ENCODE measurements around the gene ZBTB1. TPM values are rescaled to one million over a fixed set of nuclear protein-coding genes. Genes with fewer than 3 reads are reported as not detected.

ZBTB1 gene
- total and polyA plus RNA-seq, 2 donors (not counting 3 experiments of a cell fraction or from before 2014, with no cell fraction given) = 9.7 to 32.2 TPM

DNA sequence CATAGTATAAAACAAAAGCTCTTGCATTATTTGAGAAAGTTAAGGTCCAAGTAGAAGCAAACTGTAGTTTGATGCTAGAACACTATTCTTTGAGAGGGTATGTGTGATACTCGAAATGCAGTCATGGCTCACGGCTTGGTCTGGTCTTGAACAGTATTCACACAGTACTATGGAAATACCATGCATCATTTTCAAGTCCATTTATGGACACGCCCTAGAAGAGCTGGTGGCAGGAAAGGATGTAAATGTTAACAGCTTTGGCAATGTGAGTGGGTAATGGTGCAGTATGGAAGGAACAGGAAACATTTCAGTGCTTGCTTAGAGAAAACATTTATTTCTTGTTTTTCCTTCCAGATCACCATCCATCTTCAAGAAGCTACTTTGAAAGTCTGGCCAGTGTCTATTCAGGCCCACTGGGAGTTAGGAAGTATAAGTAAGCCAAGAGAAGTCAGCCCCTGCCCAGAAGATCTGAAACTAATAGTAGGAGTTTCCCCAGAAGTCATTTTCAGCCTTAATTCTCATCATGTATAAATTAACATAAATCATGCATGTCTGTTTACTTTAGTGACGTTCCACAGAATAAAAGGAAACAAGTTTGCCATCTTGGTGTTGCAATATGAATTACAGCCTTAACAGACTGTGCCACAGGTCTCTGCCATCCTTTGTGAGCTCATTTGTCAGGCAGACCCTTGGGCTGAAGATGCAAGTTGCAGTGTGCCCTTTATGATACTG, 45.0 kb upstream of the ZBTB1 start:
- dilution Hi-C loops (cut with MboI; ENCODE audit: extremely low pct_ligation_motif_present, low sequenced_read_pairs) = no loop called here
- ChIA-PET CTCF (interaction anchor here (1.4 to 1.5 kb wide), 2 partner anchors 30 to 51 kb away, joined by 5 to 9 read pairs; no protein-coding TSS in a partner anchor), POLR2A (no interaction called here)

More for the DNA sequence above, 45.0 kb upstream of the ZBTB1 start:
- Histone ChIP-seq H3K9ac (replicated peaks; ENCODE audit: extremely low read depth, insufficient read depth, low read length) (no peak overlapping the region), H3K79me2 (ENCODE audit: control insufficient read depth, insufficient read depth, low read length) (no peaks in the 10 kb centered on the region), H3K4me2 (ENCODE audit: insufficient read depth, low read length) (no peak overlapping the region), H3K9me3 (replicated peaks; ENCODE audit: control insufficient read depth, insufficient read depth, low read length) (no peaks in the 10 kb centered on the region), H2AFZ (ENCODE audit: low read depth, low read length) (no peak overlapping the region), H3K27me3 (ENCODE audit: control insufficient read depth in 2 of 2, insufficient read depth in 2 of 2, low read length in 2 of 2) (no peaks in the 10 kb centered on the region), H3K27ac (ENCODE audit: insufficient read depth, low read depth, low read length) (no peak overlapping the region), H3K36me3 (ENCODE audit: control insufficient read depth in 2 of 2, extremely low read depth in 1 of 2, insufficient read depth in 2 of 2, low read length in 2 of 2) (peaks cover 0 to 6% of the 10 kb centered on the region in 2 experiments), H4K20me1 (replicated peaks; ENCODE audit: control insufficient read depth, extremely low read depth, insufficient read depth, low read length) (no peaks in the 10 kb centered on the region), H3K4me3 (replicated peaks in 1 of 3; ENCODE audit: insufficient read depth in 1 of 3, low read depth in 1 of 3, low read length in 3 of 3) (no peak overlapping the region), H3K4me1 (ENCODE audit: control insufficient read depth, extremely low read depth, insufficient read depth, low read length) (peaks cover 3% of the 10 kb centered on the region), H3K9me1 (replicated peaks; ENCODE audit: control insufficient read depth, extremely low read depth, insufficient read depth, low read length) (no peaks in the 10 kb centered on the region)
- intact Hi-C loops (cut with micrococcal nuclease) = no loop called here
- no peak for DNase-seq (ENCODE audit: low read depth, low spot score)
- TF ChIP-seq CTCF (IDR thresholded peaks at IDR 0.05; ENCODE audit: extremely low read depth in 1 of 2, insufficient read depth in 1 of 2, low read depth in 1 of 2, low read length in 2 of 2) (no peak), MYC (IDR thresholded peaks at IDR 0.05; ENCODE audit: low read depth, low read length) (no peak), POLR2AphosphoS5 (IDR thresholded peaks at IDR 0.05; ENCODE audit: insufficient read depth, low read depth, low read length) (no peak), EZH2 (IDR thresholded peaks at IDR 0.05; ENCODE audit: borderline replicate concordance, low read depth, low read length, severe bottlenecking) (no peak), FOS (IDR thresholded peaks at IDR 0.05; ENCODE audit: borderline replicate concordance, insufficient read depth, low read length) (no peak), JUN (IDR thresholded peaks at IDR 0.05; ENCODE audit: borderline replicate concordance, insufficient read depth, insufficient read length, low read depth) (no peak), POLR2A (IDR thresholded peaks at IDR 0.05; ENCODE audit: low read depth, low read length) (no peak), MAX (IDR thresholded peaks at IDR 0.05; ENCODE audit: insufficient read depth, insufficient read length) (no peak), GATA2 (IDR thresholded peaks at IDR 0.05; ENCODE audit: insufficient read depth, insufficient read length, low read depth, low read length) (no peak)
- FAIRE-seq = no peak
- BruUV-seq (replicated peaks) = no TSS peak
